Naive B cell (primary cell): ENCODE data around the gene KLHL25. TPM values are rescaled to one million over a fixed set of nuclear protein-coding genes. Genes with fewer than 3 reads are reported as not detected.

Source experiments
- ATAC-seq, 2 donors: fragments of 150-1000 bp; cut with Tn5 transposase; 2 replicates each; pipeline ENCODE4 v1.10.0; 2021; ENCODE audit warnings: low read depth in 2 of 2, mild to moderate bottlenecking in 2 of 2, moderate library complexity in 2 of 2
- DNase-seq: peaks from one replicate; pipeline ENCODE4 v3.0.0; 2022
- H3K27ac Mint-ChIP-seq, 6 donors: one replicate each; pipeline ENCODE4 v1.8.0; 2020 to 2022; ENCODE audit warnings: mild to moderate bottlenecking in 6 of 6, mixed read lengths in 6 of 6, moderate library complexity in 5 of 6, inconsistent platforms in 2 of 6
- H3K27me3 Mint-ChIP-seq, 3 donors: one replicate each; pipeline ENCODE4 v1.8.0; 2021 to 2022; ENCODE audit warnings: mixed read lengths in 3 of 3, mild to moderate bottlenecking in 1 of 3
- H3K36me3 Mint-ChIP-seq, 2 donors: one replicate each; pipeline ENCODE4 v1.8.0; 2020 to 2022; ENCODE audit warnings: mixed read lengths in 2 of 2, inconsistent platforms in 1 of 2, mild to moderate bottlenecking in 1 of 2
- H3K4me1 Mint-ChIP-seq, 3 donors: one replicate each; pipeline ENCODE4 v1.8.0; 2020 to 2022; ENCODE audit warnings: mixed read lengths in 3 of 3, inconsistent platforms in 1 of 3, mild to moderate bottlenecking in 1 of 3, moderate library complexity in 1 of 3
- H3K4me3 Mint-ChIP-seq, 8 donors: one replicate each; pipeline ENCODE4 v1.8.0; 2020 to 2022; ENCODE audit warnings: mild to moderate bottlenecking in 8 of 8, mixed read lengths in 8 of 8, moderate library complexity in 8 of 8, inconsistent platforms in 2 of 8
- H3K9me3 Mint-ChIP-seq, 7 donors: one replicate each; pipeline ENCODE4 v1.8.0; 2020 to 2022; ENCODE audit warnings: mixed read lengths in 7 of 7, mild to moderate bottlenecking in 5 of 7, inconsistent platforms in 2 of 7, moderate library complexity in 1 of 7
- polyA plus RNA-seq, 6 donors: library from polyadenylated mRNA; unstranded; fragments of 300-500 nt; fragmentation: Illumina TruSeq; gene quantifications; one replicate each; pipeline ENCODE4 v1.2.3, GENCODE V29; 2021; ENCODE audit warnings: low read depth in 6 of 6

The KLHL25 gene
- polyA plus RNA-seq, 6 donors from 2014 or later: 0.21 to 0.63 (median 0.36) TPM

DNA sequence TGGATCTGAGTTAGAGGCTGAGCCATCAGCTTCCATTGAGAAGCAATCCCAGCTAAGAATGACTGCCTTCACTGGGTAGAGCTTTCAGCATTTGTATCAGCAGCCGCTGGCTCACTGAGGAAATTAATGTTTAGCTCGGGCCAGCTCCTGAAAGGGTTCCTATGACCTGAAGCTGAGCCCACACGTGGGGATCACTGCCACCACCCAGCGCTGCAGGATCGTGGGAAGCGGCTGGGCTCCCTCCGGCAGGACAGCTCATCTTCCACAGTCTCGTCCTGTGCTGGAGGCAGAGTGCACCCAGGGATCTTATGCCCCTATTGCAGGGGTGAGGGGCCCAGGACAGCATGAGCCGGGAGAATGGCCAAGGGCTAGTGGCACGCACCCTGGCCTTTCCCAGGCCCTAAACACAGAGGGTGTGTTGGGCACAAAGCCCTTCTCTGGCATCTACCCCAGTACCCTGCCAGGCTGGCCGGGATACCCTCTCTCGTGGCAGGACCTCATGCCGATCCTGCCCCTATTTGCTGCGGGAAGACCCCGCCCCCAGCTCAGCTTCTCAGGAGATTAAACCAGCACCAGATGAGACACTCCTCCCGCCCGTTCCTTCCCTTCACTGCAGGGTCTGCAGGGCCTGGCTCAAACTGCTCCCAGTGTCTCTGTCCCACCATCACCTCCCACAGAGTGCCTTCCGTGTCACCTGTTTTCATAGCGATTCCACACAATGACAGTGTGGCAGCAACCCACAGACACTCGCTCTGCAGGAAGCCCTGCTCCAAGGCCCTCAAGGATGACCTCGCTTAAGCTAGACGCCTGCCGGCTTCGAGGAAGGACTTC is 28.5 kb downstream of the KLHL25 start:
- Mint-ChIP-seq H3K36me3 (no peaks in the 10 kb centered on the region), H3K27me3 (no peaks in the 10 kb centered on the region), H3K27ac (no peak overlapping the region), H3K4me3 (no peak overlapping the region), H3K4me1 (peaks cover 0 to 4% (median 0%) of the 10 kb centered on the region in 3 donors), H3K9me3 (no peaks in the 10 kb centered on the region)
- ATAC-seq (no peak), DNase-seq (no peak)

DNA sequence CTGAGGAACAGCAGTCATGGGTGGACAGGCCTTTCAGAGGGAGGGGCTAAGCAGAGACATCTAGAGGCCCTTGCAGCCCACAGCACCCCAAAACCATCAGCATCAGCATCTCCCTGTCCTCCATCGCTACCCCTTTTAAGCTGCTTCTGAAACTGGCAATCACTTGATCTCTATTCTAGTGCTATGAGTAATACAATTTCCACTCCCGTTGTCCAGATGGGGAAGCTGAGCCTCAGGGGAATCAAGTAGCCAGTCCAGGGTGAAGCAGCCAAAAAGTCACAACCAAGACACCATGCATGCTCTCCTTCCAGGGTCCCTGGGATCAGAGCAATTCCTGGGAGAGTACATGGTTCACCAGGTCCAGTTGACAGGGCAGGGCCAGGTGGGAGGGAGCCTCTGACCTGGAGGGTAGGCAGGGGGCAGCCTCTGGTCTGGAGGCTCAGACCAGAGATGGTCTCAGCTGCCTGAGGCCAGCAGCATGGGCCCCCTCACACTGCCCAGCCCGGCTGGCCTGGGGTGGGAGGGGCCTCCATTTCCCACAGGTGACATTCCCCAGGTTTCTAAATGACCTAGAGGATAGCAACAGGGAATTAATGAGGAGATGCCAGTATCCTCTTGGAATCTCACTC is 30.0 kb downstream of the KLHL25 start:
- peaks cover 0 to 4% (median 0%) of the 10 kb centered on the region in 3 donors for H3K4me1 Mint-ChIP-seq
- ATAC-seq (no peak), DNase-seq (no peak)
- H3K27ac Mint-ChIP-seq: no peak overlapping the region
- no peak overlapping the region for H3K4me3 Mint-ChIP-seq
- H3K9me3 Mint-ChIP-seq: no peaks in the 10 kb centered on the region
- no peaks in the 10 kb centered on the region for H3K36me3 Mint-ChIP-seq
- H3K27me3 Mint-ChIP-seq: no peaks in the 10 kb centered on the region

DNA sequence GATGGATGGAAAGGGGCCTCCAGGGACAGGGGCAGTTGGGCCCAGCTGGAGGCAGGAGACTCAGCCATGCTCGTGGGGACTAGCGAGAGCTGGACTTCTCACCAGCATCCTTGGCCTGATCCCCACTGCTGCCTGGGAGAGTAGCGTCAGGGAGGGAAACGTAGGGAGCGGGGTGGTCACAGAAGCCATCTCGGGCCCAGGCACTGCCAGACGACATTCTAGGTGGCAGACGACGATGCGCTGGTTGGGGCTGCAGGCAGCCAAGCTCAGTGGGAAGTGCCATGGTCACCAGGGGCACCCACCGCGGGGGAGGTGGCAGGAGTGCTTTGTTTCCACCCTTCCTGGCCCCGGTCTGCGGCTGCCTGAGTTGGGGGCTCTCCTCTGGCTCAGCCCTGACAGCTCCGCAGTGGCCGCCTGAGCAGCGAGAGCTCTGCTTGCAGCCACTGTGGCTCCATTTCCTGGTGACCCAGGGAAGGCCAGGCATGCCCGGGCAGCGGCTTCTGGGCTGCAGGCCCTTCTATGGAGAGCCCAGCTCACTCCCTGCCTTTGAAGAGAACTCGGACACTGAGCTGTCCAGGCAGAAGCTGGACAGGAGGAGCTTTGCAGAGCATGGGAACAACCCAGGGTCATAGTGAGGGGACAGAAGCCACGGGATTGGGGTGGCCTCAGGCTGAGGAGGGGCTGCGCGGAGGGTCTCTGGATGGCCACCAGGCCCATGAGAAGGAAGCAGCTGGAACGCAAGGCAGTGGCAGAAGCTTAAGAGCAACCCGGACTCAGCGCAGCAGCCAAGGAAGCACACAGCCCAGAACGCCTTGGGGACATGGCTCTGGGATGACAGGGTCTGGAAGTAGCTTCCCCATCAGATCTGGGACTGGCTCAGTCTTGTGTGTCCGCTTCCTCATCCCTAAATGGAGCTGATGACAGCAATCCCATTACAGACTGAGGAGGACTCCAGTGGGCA is 30.8 kb downstream of the KLHL25 start:
- DNase-seq (no peak), ATAC-seq (no peak)
- H3K9me3 Mint-ChIP-seq: no peaks in the 10 kb centered on the region
- peak overlapping the region in 1 of 6 donors; percentile 30 for H3K27ac Mint-ChIP-seq
- no peaks in the 10 kb centered on the region for H3K27me3 Mint-ChIP-seq
- H3K4me3 Mint-ChIP-seq: no peak overlapping the region
- H3K4me1 Mint-ChIP-seq: peaks cover 0 to 4% (median 0%) of the 10 kb centered on the region in 3 donors
- no peaks in the 10 kb centered on the region for H3K36me3 Mint-ChIP-seq

DNA sequence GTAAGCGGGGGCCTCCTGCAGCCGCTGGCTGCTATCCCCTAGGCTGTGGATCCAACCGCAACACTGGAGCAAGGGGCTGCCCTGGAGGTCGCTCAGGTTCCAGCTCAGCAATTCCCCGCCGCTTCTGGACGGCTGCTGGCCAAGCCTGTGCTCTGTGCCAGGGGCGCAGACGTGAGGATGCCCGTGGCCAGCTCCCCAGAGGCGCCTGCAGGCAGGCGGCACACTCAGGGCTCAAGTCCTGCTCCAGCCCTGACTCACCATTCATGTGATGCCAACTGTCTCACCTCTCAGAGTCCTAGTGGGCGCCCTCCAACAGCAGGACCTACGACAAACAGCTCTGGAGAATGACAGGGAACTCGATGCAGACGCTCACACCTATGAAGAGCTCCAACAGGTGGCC is 31.6 kb downstream of the KLHL25 start:
- Mint-ChIP-seq H3K27ac (no peak overlapping the region), H3K27me3 (no peaks in the 10 kb centered on the region), H3K36me3 (no peaks in the 10 kb centered on the region), H3K9me3 (no peaks in the 10 kb centered on the region), H3K4me1 (peaks cover 0 to 4% (median 0%) of the 10 kb centered on the region in 3 donors), H3K4me3 (no peak overlapping the region)
- no peak for ATAC-seq
- DNase-seq: no peak

DNA sequence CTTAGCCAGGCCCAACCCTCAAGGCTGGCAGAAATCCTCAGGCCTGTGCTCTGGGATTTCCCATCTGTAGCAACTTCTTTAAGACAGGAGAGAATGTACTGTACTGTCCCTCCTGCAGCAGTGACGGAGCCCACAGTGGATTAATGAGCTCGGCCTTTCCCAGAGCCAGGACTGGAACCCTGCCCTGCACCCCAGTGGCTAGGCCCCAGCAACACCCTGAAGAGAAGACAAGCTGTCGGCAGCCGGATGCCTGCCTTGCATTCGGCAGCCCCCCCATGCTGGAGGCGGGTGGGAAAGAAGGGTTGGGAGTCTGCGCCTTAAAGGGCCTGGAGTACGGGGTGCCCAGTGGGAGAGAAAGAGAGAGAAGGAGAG is 32.0 kb downstream of the KLHL25 start:
- no peak overlapping the region for H3K27ac Mint-ChIP-seq
- H3K4me1 Mint-ChIP-seq: peaks cover 0 to 4% (median 0%) of the 10 kb centered on the region in 3 donors
- H3K4me3 Mint-ChIP-seq: peak overlapping the region in 1 of 8 donors; percentile 44
- H3K9me3 Mint-ChIP-seq: no peaks in the 10 kb centered on the region
- H3K27me3 Mint-ChIP-seq: no peaks in the 10 kb centered on the region
- H3K36me3 Mint-ChIP-seq: no peaks in the 10 kb centered on the region
- no peak for DNase-seq
- ATAC-seq: no peak

DNA sequence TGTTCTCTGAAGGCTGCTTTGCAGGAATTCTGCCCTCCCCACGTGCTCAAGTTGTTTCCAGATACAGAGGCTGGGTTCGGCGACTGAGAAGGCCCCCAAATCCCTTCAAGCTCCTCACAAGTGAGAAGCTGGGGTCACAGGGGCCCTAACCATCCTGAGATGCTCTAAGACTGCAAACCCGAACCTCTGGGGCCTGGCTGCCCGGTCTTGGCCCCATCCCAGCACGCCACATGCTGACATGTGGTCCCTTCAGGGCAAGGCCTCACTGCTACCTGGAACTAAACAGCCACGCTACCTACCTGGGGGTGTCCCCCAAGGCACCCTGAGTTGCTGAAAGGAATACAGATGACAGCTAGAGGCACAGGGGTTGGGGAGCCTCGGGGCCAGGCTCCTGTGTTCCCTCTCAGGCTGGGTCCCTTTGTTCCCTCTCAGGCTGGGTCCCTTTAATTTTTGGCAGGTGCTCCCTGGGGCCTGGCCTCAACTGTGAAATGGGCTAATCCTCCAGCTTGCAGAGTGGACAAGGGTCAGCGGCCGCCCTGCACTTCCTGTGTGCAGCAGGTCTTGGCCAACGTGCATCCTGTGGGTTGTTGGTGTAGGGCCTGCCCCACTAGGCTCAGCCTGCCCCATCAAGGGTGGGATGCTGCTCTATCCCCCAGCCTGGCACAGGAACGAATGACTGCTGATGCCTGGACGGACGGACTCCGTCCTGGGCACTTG is 32.5 kb downstream of the KLHL25 start:
- no peak overlapping the region for H3K27ac Mint-ChIP-seq

DNA sequence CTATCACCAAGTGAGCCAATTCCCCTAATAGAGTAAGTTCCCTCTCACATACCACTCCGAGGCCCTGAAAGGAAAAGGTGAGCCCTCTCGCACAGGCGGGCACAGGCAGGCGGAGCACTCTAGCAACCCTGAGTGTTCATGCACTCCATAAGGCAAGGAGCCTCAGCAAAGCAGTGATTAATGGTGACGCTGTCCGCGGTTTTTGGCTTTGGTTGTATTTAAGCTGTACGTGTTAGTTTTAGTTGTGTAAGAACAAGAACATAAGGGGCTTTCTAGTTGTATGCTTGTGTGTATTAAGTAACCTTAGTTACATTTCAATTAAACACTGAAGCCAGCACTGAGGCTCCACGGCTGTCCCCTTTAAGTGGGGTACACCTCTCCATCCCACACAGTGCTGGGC is 33.1 kb downstream of the KLHL25 start:
- Mint-ChIP-seq H3K4me1 (peaks cover 0 to 4% (median 0%) of the 10 kb centered on the region in 3 donors), H3K27ac (peak overlapping the region in 1 of 6 donors; percentile 69), H3K36me3 (no peaks in the 10 kb centered on the region), H3K4me3 (no peak overlapping the region), H3K27me3 (no peaks in the 10 kb centered on the region), H3K9me3 (no peaks in the 10 kb centered on the region)
- no peak for ATAC-seq
- DNase-seq: no peak

More for the DNA sequence above, 32.5 kb downstream of the KLHL25 start:
- Mint-ChIP-seq H3K9me3 (no peaks in the 10 kb centered on the region), H3K36me3 (no peaks in the 10 kb centered on the region), H3K27me3 (no peaks in the 10 kb centered on the region), H3K4me1 (peaks cover 0 to 4% (median 0%) of the 10 kb centered on the region in 3 donors), H3K4me3 (no peak overlapping the region)
- no peak for DNase-seq
- no peak for ATAC-seq

DNA sequence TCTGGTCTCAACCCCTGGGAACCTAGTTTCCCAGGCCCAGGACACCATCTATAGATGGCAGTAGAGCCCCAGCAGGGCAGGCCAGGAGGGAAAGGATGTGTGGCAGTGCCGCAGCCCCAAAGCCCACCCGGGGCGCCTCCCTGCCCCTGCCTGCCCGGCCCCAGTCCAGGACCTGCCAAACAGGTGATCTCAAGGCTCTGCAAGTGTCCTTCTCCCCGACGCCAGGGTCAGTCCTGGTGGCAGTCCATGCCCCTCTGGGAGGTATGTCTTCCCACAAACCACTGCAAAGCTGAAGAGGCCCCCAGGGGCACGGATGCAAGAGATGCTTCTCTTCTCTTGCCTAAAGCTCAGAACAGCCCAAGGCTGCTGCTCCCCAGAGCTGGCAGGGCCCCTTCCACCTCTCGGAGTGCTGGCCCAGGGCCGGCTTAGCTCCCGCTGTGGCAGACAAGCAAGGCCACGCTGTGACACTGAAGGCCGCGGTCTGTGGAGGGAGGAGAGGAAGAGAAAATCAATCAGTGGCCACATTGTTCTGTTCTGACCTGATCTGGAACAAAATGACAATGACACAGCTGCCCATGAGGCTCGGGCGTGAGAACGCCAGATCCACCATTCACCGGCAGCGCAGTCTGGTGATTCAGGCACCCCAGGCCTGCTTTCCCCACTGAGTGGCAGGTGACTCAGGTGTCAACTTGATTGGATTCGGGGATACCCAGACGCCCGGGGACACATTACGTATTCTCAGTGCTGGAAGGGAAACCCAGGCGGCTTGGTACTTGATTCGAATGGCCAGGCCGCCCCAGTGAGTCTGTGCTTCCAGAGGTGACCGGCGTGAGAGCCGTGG is 34.0 kb downstream of the KLHL25 start:
- no peak overlapping the region for H3K4me3 Mint-ChIP-seq
- H3K9me3 Mint-ChIP-seq: no peaks in the 10 kb centered on the region
- peaks cover 0 to 4% (median 0%) of the 10 kb centered on the region in 3 donors for H3K4me1 Mint-ChIP-seq
- no peaks in the 10 kb centered on the region for H3K36me3 Mint-ChIP-seq
- DNase-seq (no peak), ATAC-seq (no peak)
- H3K27ac Mint-ChIP-seq: no peak overlapping the region
- H3K27me3 Mint-ChIP-seq: no peaks in the 10 kb centered on the region

DNA sequence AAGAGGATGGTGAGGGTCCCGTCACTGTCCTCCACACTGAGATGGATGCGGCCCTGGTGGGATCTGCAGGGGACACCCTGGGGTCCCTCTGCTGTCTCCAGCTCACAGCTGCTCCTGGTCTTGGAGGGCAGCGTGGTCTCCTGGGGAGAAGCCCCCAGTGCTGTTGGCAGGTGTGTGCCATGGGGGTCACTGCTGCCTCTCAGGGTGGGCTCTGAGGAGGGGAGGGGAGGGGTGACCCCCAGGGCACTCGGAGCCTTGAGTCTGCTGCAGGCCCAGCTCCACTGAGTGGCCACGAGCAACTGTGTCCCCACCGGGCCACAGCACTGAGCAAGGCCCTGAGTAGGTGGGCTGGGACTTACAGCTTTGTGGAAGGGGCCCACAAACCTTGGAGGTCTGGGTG is 34.7 kb downstream of the KLHL25 start:
- no peaks in the 10 kb centered on the region for H3K27me3 Mint-ChIP-seq
- ATAC-seq (no peak), DNase-seq (no peak)
- no peak overlapping the region for H3K27ac Mint-ChIP-seq
- H3K4me3 Mint-ChIP-seq: no peak overlapping the region
- no peaks in the 10 kb centered on the region for H3K36me3 Mint-ChIP-seq
- peaks cover 0 to 4% (median 0%) of the 10 kb centered on the region in 3 donors for H3K4me1 Mint-ChIP-seq
- H3K9me3 Mint-ChIP-seq: no peaks in the 10 kb centered on the region

DNA sequence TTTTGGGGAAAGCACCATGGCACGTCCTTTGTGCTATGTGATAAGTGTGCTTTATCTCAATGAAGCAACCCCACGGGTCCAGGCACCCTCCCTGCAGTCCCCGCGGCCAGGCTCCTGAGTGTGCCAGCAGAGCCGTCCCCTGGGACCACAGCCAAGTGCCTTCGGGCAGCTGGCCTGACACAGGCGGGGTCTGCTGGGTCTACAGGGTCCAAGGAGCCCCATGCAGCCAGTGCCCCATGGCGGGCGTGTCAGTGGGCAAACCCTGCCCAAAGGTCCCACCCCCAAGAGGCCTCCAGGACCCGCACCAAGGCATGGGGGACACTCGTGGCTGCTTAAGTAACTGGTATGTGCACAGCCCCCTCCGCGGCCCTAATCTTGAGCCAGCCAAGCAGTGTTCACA is 35.3 kb downstream of the KLHL25 start:
- Mint-ChIP-seq H3K27me3 (no peaks in the 10 kb centered on the region), H3K9me3 (no peaks in the 10 kb centered on the region), H3K36me3 (no peaks in the 10 kb centered on the region), H3K27ac (no peak overlapping the region), H3K4me1 (peaks cover 0 to 4% (median 0%) of the 10 kb centered on the region in 3 donors), H3K4me3 (no peak overlapping the region)
- DNase-seq (no peak), ATAC-seq (no peak)

DNA sequence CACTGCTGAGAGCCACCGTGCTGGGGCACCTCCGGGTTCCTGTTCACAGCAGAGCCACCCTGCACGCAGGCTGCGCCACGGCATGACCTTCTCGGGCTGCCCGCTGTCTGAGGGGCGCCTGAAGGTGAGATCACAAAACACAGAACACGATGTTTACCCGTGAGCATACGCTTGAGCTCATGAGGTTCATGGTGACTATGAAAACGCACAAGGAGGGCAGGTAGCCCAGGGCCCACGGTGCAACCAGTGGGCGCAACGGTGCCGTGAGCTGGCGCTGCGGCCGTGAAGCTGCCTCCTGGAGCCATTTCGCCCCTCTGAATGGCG is 36.1 kb downstream of the KLHL25 start:
- no peak overlapping the region for H3K27ac Mint-ChIP-seq
- DNase-seq: no peak
- H3K4me3 Mint-ChIP-seq: no peak overlapping the region

DNA sequence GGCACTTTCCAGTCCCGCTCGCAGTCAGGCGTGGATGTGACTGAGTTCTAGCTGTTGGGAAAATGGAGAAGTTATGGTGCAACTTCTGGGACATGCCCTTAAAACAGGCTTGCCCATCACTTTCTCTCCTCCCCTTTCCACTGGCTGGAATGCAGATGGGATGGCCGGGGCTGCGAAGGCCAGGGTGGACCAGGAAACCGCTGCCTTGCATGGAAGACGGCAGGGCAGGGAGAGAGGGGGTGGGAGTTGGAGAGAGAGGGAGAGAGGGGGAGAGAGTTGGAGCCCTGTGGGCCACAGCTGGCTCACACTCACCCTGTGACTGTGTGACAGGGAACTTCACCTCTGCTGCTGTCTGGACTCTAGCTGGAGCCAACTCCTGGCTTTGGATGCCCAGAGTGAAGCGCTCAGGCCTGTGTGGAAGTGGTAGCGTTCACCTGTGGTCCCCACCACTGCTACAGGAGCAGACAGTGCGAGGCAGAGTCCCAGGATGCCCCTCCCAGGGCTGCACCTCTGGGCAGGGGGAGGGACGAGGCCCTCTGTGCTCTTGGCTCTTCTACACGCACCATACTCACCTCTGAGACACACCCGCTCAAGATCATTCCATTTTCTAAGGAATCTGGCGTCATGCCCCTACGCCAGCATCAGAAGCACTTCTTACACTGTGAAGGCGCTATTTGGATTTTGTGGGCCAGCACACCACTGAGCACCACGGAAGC is 36.6 kb downstream of the KLHL25 start:
- DNase-seq: no peak
- Mint-ChIP-seq H3K36me3 (no peaks in the 10 kb centered on the region), H3K27ac (no peak overlapping the region), H3K27me3 (no peaks in the 10 kb centered on the region), H3K4me3 (no peak overlapping the region), H3K4me1 (peaks cover 0 to 4% (median 0%) of the 10 kb centered on the region in 3 donors), H3K9me3 (no peaks in the 10 kb centered on the region)
- no peak for ATAC-seq

More for the DNA sequence above, 36.1 kb downstream of the KLHL25 start:
- Mint-ChIP-seq H3K36me3 (no peaks in the 10 kb centered on the region), H3K4me1 (peaks cover 0 to 4% (median 0%) of the 10 kb centered on the region in 3 donors), H3K9me3 (no peaks in the 10 kb centered on the region), H3K27me3 (no peaks in the 10 kb centered on the region)
- no peak for ATAC-seq
